Activated T-cell treated with anti-CD3 and anti-CD28 coated beads for 48 hours (primary cell): ENCODE results near the gene FAM13A.

Source experiments
- DNase-seq: peaks from one replicate; pipeline ENCODE4 v3.0.0-alpha.2; 2020; ENCODE audit warnings: low read depth

Gene FAM13A

DNA sequence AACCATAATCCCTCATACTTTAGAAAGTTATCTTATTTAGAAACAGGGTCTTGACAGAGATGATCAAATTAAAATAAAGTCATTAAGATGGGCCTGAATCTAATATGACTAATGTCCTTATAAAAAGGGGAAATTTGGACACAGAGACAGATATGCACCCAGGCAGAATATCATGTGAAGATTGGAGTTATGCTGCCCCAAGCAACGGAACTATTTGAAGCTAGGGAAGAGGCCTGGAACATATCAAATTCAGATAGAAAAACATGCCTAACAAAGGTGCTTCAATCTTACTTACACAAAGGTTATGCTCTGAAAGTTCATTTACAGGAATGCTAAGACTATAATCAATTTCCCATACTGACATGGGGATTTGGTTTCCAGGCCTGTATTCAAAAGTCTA, 246.7 kb downstream of the FAM13A start:
- DNase-seq: no peak

DNA sequence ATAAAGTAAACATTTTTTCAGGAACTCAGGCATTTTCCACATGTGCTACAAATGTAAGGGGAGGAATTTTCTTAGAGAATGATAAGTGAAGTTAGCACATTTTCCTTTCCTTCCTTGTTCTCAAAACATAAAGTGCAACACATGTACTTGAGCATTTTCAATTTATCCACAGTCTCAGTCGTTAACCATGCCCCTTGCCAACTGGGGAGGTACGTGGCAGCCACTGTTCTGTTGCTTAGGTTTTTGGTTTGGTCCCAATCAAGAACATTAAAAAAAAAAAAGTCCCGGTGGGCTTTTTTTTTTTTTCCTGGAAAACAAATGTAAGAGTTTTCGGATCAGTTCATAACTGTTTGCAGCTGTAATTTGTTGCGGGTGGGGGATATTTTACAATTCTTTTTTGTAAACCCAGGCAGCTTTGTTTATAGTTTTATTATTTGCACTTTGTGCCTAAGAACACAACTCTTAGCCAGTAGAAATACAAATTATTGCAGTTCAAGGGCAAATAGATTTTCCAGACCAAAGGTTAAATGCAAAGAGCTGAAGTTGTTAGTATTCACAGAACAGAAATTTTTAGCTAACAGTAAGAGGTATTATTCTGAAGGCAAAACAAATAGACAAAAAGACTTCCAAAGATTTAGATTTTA, 247.3 kb downstream of the FAM13A start:
- no peak for DNase-seq

DNA sequence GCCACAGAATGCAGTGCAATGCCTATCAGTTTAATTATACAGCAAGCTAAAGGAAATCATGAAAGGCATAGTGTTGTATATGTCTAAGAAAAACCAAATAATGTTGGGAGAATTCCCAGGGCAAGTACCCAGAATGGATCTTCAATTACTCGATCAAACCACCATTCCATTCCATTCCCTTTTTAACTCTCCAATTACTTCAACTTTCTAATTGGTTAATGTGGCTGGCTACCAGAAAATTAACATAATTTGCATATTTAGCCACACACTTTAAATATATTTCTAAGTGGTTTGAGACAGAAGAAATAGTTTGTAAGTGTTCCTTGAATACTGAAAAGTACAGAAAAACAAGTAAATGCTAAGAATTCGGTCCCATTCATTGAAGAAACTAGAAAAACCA, 247.9 kb downstream of the FAM13A start:
- no peak for DNase-seq

DNA sequence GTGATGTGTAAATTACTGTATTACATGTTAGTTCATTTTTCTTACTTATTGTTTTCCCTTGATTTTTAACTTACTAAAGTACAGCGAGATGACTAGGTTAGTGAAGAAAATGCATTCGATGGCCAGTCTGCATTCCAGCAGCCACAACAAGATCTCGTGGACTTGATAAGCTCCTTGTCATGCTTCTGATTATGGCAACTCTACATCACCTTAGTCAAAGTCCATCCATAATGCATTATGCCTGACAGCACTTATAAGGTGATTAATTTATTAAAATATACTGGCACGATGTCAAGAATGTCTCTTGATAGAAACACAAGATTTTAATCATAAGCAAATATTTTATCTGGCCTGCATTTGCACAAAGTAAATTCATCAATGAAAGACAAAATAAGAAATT, 249.5 kb downstream of the FAM13A start:
- DNase-seq: no peak

- DNase-seq: no peak
Measured at GRCh38 chr4:88804234-88804633, 252.8 kb downstream of the FAM13A start.

DNA sequence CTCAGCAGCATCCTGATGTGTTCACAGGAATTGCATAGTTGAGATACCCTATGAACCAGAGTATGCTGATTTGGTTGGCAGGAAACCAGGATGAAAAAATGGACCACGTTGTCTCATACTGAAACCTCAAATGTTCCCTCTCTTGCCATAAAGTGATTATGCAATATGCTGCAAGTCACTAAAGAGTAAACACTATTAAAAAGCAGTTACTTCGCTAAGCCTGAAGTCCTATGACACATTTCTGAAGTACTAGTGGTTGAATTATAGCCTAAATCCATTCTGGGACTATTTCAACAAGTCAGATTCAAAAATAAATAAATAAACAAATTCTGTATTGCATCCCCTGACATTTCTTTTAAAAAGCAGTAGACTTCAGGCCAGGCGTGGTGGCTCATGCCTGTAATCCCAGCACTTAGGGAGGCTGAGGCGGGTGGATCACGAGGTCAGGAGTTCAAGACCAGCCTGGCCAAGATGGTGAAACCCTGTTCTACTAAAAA, 253.3 kb downstream of the FAM13A start:
- no peak for DNase-seq

GRCh38 chr4:88802585-88803286, 254.2 kb downstream of the FAM13A start:
- no peak for DNase-seq

DNA sequence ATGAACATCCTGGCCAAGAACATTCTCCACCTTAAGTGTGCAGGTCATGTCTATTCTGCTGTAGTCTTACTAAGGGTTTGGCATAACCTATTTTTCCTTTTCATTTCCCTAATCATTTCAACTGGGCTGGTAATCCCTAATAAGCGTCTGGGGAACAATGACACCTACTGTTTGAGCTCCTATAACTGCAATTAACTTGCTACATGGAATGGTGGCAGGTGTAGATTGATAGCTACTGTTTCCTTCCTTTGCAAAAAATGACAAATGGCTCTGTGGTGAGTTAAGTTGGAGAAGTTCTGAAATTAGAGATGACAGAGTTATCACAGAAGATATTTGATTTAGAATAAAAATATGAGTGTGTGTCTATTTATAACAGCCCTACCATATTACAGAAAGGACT, 254.8 kb downstream of the FAM13A start:
- DNase-seq: no peak

DNA sequence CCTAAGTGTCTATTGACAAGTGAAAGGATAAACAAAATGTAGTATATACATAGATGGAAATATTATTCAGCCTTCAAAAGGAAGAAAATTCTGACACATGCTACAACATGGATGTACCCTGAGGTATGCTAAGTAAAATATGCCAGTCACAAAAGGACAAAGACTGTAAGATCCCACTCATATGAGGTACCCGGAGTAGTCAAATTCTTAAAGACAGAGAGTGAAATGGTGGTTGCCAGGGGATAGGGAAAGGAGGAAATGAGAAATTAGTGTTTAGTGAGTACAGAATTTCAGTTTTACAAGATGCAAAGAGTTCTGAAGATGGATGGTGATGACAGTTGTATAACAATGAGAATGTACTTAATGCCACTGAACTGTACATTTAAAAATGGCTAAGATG, 257.1 kb downstream of the FAM13A start:
- DNase-seq: no peak

GRCh38 chr4:88797725-88798124, 259.3 kb downstream of the FAM13A start:
- DNase-seq: no peak

GRCh38 chr4:88796545-88796944, 260.4 kb downstream of the FAM13A start:
- DNase-seq: no peak

DNA sequence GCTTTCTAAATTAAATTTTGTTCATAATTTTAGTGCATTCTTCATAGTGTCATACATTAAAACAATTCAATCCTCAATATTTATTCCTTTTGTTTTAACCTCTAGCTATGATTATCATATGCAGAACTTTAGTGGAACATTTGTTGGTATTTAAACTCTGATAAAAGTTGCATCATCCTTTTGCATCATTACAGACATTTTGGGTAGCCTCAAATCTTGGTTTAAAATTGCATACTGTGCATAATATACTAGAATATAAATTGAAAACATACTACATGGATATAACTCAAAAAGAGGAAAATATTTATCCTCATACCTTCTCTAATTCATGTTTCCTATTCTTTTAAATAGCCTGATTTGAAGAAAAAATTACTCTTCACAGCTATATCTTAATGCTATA, 262.0 kb downstream of the FAM13A start:
- no peak for DNase-seq

DNA sequence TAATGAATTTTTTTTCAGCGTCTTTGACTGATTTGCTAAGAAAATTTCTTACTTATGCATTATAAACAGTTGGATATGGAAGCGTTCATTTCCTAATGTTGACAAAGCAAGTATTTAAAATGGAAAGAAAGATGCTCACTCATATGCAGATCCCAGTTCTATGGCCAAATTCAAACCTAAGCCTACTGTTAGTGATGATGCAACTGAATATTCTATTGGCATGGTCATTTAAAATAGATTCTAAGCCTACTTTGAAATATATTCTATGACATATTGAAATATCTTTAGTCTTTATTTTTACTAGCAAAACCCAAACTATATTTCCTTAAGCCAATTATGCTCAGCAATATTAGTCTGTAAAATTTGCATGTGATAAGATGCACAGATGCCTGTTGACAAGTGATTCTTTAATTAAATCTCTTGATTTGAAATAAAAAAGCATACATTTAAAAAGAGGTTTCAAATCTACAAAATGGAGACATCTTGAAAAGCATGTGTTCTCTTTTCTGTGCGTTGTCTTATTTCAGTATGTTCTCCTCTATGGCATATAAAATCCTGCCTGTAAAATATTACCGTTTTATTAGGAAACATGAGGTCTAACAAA, 262.8 kb downstream of the FAM13A start:
- no peak for DNase-seq

GRCh38 chr4:88793475-88793874, 263.5 kb downstream of the FAM13A start:
- no peak for DNase-seq

DNA sequence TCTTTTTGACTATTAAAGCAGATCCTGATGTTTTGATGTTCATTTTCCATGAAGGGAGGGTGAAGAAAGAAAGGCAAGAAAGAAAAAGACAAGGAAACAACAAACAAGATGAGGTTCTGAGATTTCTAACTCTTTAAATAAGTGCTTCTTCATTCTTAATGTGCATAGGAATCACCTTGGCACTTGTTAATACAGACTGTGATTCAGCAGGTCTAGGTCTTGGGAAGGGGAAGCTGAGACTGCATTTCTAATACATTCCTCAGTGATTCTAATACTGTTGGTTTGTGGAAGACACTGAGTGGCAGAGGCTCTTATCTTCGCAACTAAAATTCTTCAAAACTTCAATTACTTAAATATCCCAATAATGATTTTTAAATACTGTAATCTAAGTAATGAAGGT, 264.2 kb downstream of the FAM13A start:
- no peak for DNase-seq

DNA sequence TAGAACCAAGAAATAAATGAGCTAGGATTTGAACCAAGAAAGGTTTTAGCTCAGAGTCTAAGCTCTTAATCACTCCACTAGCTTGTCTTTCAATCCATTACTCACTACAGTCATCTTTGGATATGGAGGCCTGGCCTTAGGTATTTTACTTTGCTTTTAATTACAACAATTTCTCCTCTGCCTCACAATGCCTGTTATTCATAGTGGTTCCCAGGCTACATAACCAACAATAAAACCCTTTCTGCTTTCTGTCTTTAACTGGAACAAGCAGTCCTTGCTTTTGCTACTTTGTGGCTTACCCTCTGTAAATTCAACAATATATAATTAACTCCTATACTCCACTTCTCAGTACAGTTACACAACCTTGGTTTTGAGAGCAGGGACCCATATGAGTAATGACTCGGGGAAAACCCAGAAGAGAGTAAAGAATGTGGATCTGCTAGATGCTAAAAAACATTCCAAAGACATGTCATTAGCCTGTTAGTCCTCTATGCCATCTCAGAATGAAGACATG, 264.7 kb downstream of the FAM13A start:
- no peak for DNase-seq

GRCh38 chr4:88791274-88791673, 265.7 kb downstream of the FAM13A start:
- no peak for DNase-seq

- DNase-seq: no peak
Measured at GRCh38 chr4:88788895-88789294, 268.1 kb downstream of the FAM13A start.

- no peak for DNase-seq
Measured at GRCh38 chr4:88788424-88788823, 268.6 kb downstream of the FAM13A start.

DNA sequence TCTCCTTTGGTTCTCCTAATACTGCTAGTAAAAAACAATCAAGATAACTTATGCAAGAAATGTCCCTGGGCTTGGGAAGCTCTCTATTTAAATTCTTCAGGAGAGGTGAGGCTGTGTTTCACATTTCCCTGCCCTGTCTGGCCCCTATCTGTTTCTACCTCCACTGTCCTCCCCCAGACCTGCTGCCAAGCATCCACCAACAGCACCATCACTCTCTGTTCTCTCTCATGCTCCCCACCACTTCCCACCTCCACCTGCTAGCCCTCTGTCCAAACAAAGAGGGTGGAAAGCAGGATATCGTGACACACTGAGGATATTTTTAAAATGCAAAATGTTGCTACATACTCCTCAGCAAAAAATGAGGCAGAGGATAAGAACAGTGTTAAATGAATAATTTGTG, 271.0 kb downstream of the FAM13A start:
- no peak for DNase-seq

- DNase-seq: no peak
Measured at GRCh38 chr4:88780389-88780788, 276.6 kb downstream of the FAM13A start.

DNA sequence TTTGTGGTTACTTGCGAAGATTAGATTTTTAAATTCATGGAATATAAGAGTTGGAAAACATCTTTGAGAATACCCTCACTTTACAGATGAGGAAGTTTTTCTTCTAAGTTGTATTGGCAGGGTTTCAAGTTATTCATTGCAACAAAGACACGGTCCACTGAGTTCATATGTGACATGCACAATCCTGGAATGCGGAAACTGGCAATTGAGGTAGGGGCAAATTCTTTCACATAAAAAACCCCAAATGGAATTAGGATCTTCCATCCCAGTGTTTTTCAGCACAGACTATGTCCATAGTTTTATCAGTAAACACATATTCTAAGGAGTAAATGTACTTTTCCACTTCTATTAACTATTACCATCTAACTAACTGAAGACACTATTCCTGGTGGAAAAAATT, 277.6 kb downstream of the FAM13A start:
- no peak for DNase-seq

GRCh38 chr4:88775529-88775928, 281.5 kb downstream of the FAM13A start:
- no peak for DNase-seq
